Activated CD4-positive, CD25-positive, alpha-beta regulatory T cell (primary cell): ENCODE data around the gene AP1S1.
"Not testable (repeated sequence)": the region's sequence is repeated elsewhere in the genome, so short reads cannot be mapped to it uniquely, and the experiment has no call there.

Experiments used
- DNase-seq, 4 experiments: peaks; one replicate each; lab custom pipeline; 2025; lab: John Stamatoyannopoulos, UW

The AP1S1 gene

GRCh38 chr7:101201695-101202602, 47.7 kb downstream of the AP1S1 start:
- no peak for DNase-seq

GRCh38 chr7:101202603-101202918, 48.3 kb downstream of the AP1S1 start:
- no peak for DNase-seq

- not testable (repeated sequence) for DNase-seq
These were observed 49.8 kb downstream of the AP1S1 start for GRCh38 chr7:101203740-101204738.

DNA sequence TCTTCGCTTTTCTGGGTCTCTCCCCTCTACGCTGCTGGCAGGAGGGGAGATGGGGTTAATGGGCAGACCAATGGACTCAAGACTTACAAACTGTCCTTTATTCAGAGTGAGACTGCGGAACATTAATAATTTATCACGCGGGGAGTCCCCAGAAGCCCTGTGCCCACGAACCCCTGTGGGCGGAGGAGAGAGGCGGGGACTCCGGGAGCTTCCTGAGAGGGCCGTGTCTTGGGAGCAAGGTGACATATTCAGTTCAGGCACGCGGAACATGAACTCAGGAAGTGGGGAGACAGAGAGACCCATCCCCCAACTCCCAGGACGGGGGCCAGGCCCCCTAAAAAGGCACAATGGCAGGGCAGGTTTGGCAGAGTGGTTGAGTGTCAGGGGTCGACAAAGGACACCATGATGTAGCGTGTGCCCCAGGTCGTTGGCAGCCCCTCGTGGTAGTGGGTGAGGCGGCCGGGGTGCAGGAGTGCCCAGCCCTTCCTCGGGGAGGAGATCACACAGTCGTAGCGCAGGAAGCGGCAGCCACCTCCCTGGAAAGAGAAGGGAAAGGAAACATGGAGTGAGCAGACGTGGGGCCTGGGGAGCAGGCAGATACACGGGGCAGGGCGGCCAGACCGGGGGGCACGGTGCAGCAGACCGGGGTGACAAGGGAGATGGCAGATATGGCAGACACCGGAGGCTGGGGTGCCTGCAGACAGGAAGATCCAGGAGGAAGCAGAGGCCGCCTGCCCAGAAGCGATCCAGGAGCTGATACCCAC, 51.8 kb downstream of the AP1S1 start:
- no peak for DNase-seq

DNA sequence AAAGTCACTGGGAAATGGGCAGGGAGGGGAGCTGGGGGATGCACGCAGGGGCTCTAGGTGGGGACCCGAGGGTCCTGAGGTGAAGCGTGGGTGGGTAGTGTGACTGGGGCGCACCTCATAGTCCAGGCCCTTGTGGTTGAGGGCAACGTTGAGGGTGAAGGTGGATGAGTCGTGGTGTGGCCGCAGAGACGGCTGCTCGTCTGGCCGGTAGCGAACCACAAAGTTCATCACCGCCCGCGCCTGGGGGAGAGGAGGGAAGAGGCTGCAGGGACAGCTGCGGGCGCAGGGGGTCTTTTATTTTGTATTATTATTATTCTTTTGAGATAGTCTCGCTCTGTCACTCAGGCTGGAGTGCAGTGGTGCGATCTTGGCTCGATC, 52.4 kb downstream of the AP1S1 start:
- no peak for DNase-seq

DNA sequence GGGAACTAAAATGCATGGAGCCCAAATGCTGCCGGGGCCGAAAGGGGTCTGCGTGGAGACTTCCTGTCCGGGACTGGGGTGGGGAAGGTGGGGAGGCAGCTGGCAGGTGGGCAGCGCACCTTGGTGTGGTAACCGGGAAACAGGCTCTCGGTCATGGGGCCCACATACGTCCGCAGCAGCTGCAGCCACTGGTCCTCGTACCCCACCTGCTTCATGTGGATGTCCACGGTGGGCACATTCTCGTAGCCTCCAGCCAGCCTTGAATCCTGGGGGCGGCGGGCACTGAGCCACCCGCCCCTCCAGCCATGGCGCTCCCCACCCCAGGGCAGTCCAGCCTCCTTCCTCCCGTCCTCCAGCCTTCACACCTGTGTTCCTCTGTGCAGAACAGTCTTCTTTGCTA, 53.2 kb downstream of the AP1S1 start:
- no peak for DNase-seq

- DNase-seq = no peak
These were observed 54.5 kb downstream of the AP1S1 start for GRCh38 chr7:101208794-101209193.

DNA sequence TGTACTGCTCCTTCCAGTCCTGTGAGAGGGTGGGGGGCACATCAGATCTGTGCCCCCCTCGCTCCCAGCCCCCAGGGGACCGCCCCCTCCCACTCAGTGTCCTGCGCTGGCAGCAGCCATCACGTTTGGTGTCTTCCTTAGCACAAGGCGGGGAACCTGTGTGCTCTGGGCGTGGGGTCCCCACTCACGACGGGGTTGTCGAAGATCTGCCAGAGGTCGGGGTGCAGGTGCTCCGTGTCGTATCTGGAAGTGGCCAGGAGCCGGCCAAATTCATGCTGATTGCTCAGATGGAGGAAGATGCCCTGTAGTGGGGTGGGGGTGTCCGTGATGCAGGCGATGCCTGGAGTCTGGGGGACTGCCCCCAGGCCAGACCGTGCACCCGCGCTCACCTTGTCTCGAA, 55.9 kb downstream of the AP1S1 start:
- DNase-seq = no peak
